B cell (primary cell): ENCODE results near the gene LMO7. TPM values are rescaled to one million over a fixed set of nuclear protein-coding genes. Genes with fewer than 3 reads are reported as not detected.

ENCODE experiments used
- ATAC-seq: fragments of 200-7000 bp; cut with Tn5 transposase; one replicate; pipeline ENCODE4 v1.10.0; 2021; ENCODE audit warnings: low read depth, mild to moderate bottlenecking, moderate number of reproducible peaks, moderate library complexity
- CTCF ChIA-PET: fragments of 350-600 bp; sonication (Branson Sonifier 250); formaldehyde crosslinking; loops from one replicate; lab custom pipeline; 2021; ENCODE audit warnings: antibody characterized with exemption, inconsistent platforms; lab: Charles Lee
- POLR2A ChIA-PET: fragments of 350-600 bp; sonication (Branson Sonifier 250); formaldehyde crosslinking; loops from one replicate; lab custom pipeline; 2021; ENCODE audit warnings: antibody characterized with exemption; lab: Charles Lee
- DNase-seq: peaks from one replicate; pipeline ENCODE4 v3.0.0; 2013
- H2AFZ ChIP-seq: 2 replicates; pipeline ENCODE4 v1.6.1; 2012; ENCODE audit warnings: mild to moderate bottlenecking, low read depth, low read length; ENCODE audit not compliant: insufficient read depth, poor library complexity, severe bottlenecking
- H3K27ac ChIP-seq, 2 donors: 1 replicate in 1 of 2; 2 replicates in 1 of 2; pipeline ENCODE4 v1.5.1; 2012 to 2013; ENCODE audit warnings: low read length in 2 of 2, mild to moderate bottlenecking in 2 of 2, moderate library complexity in 1 of 2
- H3K27me3 ChIP-seq, 4 experiments: fragments of 200-600 bp in 1 of 4; sonication (generic) in 1 of 4; replicated peaks in 1 of 4; 1 replicate in 2 of 4; 2 replicates in 2 of 4; pipeline versions ENCODE4 v1.6.1 to v1.7.0; 2013 to 2016; ENCODE audit warnings: low read length in 3 of 4, mild to moderate bottlenecking in 2 of 4, mixed read lengths in 1 of 4, moderate library complexity in 1 of 4; ENCODE audit not compliant: insufficient read depth in 4 of 4, control insufficient read depth in 3 of 4; ENCODE audit errors: control extremely low read depth in 1 of 4
- H3K36me3 ChIP-seq, 2 experiments: replicated peaks in 1 of 2; 1 replicate in 1 of 2; 2 replicates in 1 of 2; pipeline versions ENCODE4 v1.6.1 to v1.7.1; 2013; ENCODE audit warnings: low read length in 1 of 2; ENCODE audit not compliant: insufficient read depth in 2 of 2, control insufficient read depth in 1 of 2; ENCODE audit errors: control extremely low read depth in 1 of 2, extremely low read depth in 1 of 2
- H3K4me1 ChIP-seq, 2 donors: fragments of 200-600 bp in 1 of 2; sonication (generic) in 1 of 2; 1 replicate in 1 of 2; 2 replicates in 1 of 2; pipeline versions ENCODE4 v1.5.1 to v1.6.1; 2013 to 2017; ENCODE audit warnings: low read length in 2 of 2; ENCODE audit not compliant: control insufficient read depth in 2 of 2, insufficient read depth in 2 of 2
- H3K4me2 ChIP-seq: replicated peaks from 2 replicates; pipeline ENCODE3; 2012; ENCODE audit warnings: mild to moderate bottlenecking, low read depth, low read length; ENCODE audit not compliant: poor library complexity, severe bottlenecking
- H3K4me3 ChIP-seq, 5 experiments: fragments of 200-600 bp in 1 of 5; sonication (generic) in 1 of 5; 1 replicate in 3 of 5; 2 replicates in 2 of 5; pipeline versions ENCODE4 v1.5.1 to v1.7.0; 2011 to 2016; ENCODE audit warnings: low read length in 4 of 5, mild to moderate bottlenecking in 4 of 5, low read depth in 2 of 5, control low read depth in 1 of 5, moderate library complexity in 1 of 5; ENCODE audit not compliant: insufficient read depth in 1 of 5; ENCODE audit errors: control extremely low read depth in 1 of 5, extremely low read depth in 1 of 5
- H3K79me2 ChIP-seq: fragments of 200-600 bp; sonication (generic); one replicate; pipeline ENCODE4 v1.6.0; 2016; ENCODE audit warnings: low read length; ENCODE audit not compliant: control insufficient read depth, insufficient read depth
- H3K9ac ChIP-seq: fragments of 200-600 bp; sonication (generic); 2 replicates; pipeline ENCODE4 v1.6.1; 2017; ENCODE audit warnings: mild to moderate bottlenecking, low read length, moderate library complexity
- H3K9me3 ChIP-seq, 3 donors: one replicate each; pipeline versions ENCODE4 v1.6.1 to v1.7.1; 2013; ENCODE audit warnings: low read length in 2 of 3; ENCODE audit not compliant: control insufficient read depth in 2 of 3, insufficient read depth in 1 of 3; ENCODE audit errors: control extremely low read depth in 1 of 3
- H4K20me1 ChIP-seq: 2 replicates; pipeline ENCODE4 v1.6.0; 2012; ENCODE audit warnings: mild to moderate bottlenecking, low read length; ENCODE audit not compliant: insufficient read depth, control insufficient read depth, poor library complexity, severe bottlenecking
- H3K27ac Mint-ChIP-seq: one replicate; pipeline ENCODE4 v1.8.0; 2021; ENCODE audit warnings: mixed read lengths
- H3K27me3 Mint-ChIP-seq: one replicate; pipeline ENCODE4 v1.8.0; 2021; ENCODE audit warnings: mixed read lengths
- H3K4me1 Mint-ChIP-seq: one replicate; pipeline ENCODE4 v1.8.0; 2021; ENCODE audit warnings: mixed read lengths
- H3K4me3 Mint-ChIP-seq: one replicate; pipeline ENCODE4 v1.8.0; 2021; ENCODE audit warnings: mixed read lengths
- H3K9me3 Mint-ChIP-seq: one replicate; pipeline ENCODE4 v1.8.0; 2022; ENCODE audit warnings: mixed read lengths; ENCODE audit not compliant: insufficient read depth
- CTCF ChIP-seq: fragments of 200-600 bp; IDR thresholded peaks from one replicate; pipeline ENCODE4 v1.8.0; 2022; ENCODE audit warnings: antibody characterized with exemption, mild to moderate bottlenecking
- EZH2 ChIP-seq: IDR thresholded peaks from 2 replicates; pipeline ENCODE4 v1.6.1; 2012; ENCODE audit warnings: borderline replicate concordance, low read depth, mild to moderate bottlenecking, moderate library complexity, low read length; ENCODE audit not compliant: insufficient read depth, poor library complexity, severe bottlenecking
- WGBS: methylation state at CpG from one replicate; pipeline ENCODE4 v1.1.5; 2013; ENCODE audit warnings: missing lambda C conversion rate; ENCODE audit not compliant: insufficient coverage; 5-methylcytosine and 5-hydroxymethylcytosine counted together
- intact Hi-C: fragments of 100-400 bp; cut with micrococcal nuclease; formaldehyde crosslinking; loops from one replicate; pipeline ENCODE4 v1.10.0; 2022
- polyA plus RNA-seq: library from polyadenylated mRNA; depleted of rRNA; stranded (reverse); fragments of >200 nt; gene quantifications from 2 replicates; pipeline ENCODE4 v1.2.3, GENCODE V29; 2012
- total RNA-seq, 2 donors: library from RNA; stranded (reverse); fragments of 120-200 nt in 1 of 2; gene quantifications; 1 replicate in 1 of 2; 2 replicates in 1 of 2; pipeline versions ENCODE4 v1.2.3 to v1.2.4, GENCODE V29; 2013 to 2022

Gene LMO7
- total and polyA plus RNA-seq, 2 donors (not counting 1 experiment from before 2014, with no cell fraction given) = 7.8 to 17.4 TPM

- Histone ChIP-seq H3K36me3 (peaks cover 0 to 2% of the 10 kb centered on the region in 2 experiments), H3K27ac (no peak overlapping the region), H4K20me1 (no peaks in the 10 kb centered on the region), H3K4me2 (no peak overlapping the region), H3K4me1 (peaks cover 0 to 4% of the 10 kb centered on the region in 2 donors), H3K4me3 (no peak overlapping the region), H3K79me2 (no peaks in the 10 kb centered on the region), H3K9me3 (no peaks in the 10 kb centered on the region), H3K27me3 (no peaks in the 10 kb centered on the region), H2AFZ (no peak overlapping the region), H3K9ac (no peak overlapping the region)
- WGBS = no CpG with 5 or more reads among the region's 5 CpGs
- H3K9me3 Mint-ChIP-seq = no peaks in the 10 kb centered on the region
- no peak overlapping the region for H3K4me3 Mint-ChIP-seq
- no peak overlapping the region for H3K27ac Mint-ChIP-seq
- DNase-seq (no peak), ATAC-seq (no peak)
- TF ChIP-seq CTCF (no peak), EZH2 (no peak)
- intact Hi-C loops = no loop called here
- POLR2A ChIA-PET = no interaction called here
- H3K4me1 Mint-ChIP-seq = peaks cover 4% of the 10 kb centered on the region
- H3K27me3 Mint-ChIP-seq = no peaks in the 10 kb centered on the region
- CTCF ChIA-PET = no interaction called here
Observed at GRCh38 chr13:75802161-75802560, 166.0 kb downstream of the LMO7 start.

GRCh38 chr13:75803164-75803611 lies 167.1 kb downstream of the LMO7 start:
- H3K9me3 Mint-ChIP-seq = no peaks in the 10 kb centered on the region
- no peaks in the 10 kb centered on the region for H3K27me3 Mint-ChIP-seq
- H3K4me1 Mint-ChIP-seq = peaks cover 4% of the 10 kb centered on the region
- WGBS = no CpG with 5 or more reads among the region's 1 CpG
- H2AFZ ChIP-seq = no peak overlapping the region
- H3K4me3 ChIP-seq = no peak overlapping the region
- H3K27me3 ChIP-seq = no peaks in the 10 kb centered on the region
- H4K20me1 ChIP-seq = no peaks in the 10 kb centered on the region
- peaks cover 0 to 2% of the 10 kb centered on the region in 2 experiments for H3K36me3 ChIP-seq
- TF ChIP-seq CTCF (no peak), EZH2 (no peak)
- no peak overlapping the region for H3K27ac ChIP-seq
- intact Hi-C loops = no loop called here
- ChIA-PET CTCF (no interaction called here), POLR2A (no interaction called here)
- H3K4me2 ChIP-seq = no peak overlapping the region
- no peaks in the 10 kb centered on the region for H3K79me2 ChIP-seq
- no peak overlapping the region for H3K9ac ChIP-seq
- H3K4me1 ChIP-seq = peaks cover 0 to 4% of the 10 kb centered on the region in 2 donors
- no peak overlapping the region for H3K27ac Mint-ChIP-seq
- ATAC-seq = no peak
- H3K4me3 Mint-ChIP-seq = no peak overlapping the region
- H3K9me3 ChIP-seq = no peaks in the 10 kb centered on the region
- DNase-seq = no peak
